ENCODE measurements around the gene SCO2. TPM values are rescaled to one million over a fixed set of nuclear protein-coding genes. Genes with fewer than 3 reads are reported as not detected.

Gene SCO2
- total and polyA plus RNA-seq, 2 donors: 0.79 to 3.3 TPM

DNA sequence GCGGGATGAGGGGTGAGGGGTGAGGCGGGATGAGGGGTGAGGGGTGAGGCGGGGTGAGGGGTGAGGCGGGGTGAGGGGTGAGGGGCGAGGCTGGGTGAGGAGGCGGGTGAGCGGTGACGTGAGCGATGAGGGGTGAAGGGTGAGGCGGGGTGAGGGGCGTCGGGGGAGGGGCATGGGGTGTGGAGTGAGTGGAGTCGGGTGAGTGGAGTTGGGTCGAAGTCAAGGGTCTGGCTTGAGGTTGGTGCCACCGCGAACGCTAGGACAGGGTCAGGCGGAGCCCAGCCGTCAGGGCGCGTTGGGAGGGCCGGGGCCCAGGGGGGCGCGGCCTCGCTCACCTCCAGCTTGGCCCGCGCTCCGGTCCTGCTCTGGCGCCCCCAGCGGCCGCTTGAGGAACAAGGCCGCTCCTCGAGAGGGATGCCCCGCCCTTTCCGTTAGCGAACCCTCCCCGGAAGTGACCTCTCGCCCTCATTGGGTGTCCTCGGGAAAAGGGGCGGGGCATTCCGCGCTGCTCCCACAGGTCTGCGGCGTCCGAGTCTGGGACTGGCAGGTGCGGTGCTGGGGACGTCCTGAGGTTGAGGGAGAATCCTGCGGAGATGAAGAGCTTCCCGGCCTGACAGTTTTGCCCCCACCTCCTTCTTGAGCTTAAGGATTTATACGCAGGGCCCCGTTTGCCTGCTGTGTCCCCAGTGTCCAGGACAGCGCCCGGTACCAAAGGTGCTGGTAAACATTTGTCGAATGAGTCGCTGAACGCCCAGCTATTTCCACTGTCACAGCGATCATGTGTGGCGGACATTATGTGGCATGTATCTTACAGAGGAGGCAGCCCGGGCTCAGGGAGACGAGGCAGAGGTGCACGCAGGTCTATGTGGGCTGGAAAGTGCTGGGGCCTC is 37.4 kb upstream of the SCO2 start, which contains the start of gene SYCE3:
TSS of gene SYCE3 (minus strand) at position 397 of the 890 bp plus-strand sequence. CDS start 6,514 bp downstream, outside the sequence.
- Histone ChIP-seq H3K27ac (ENCODE audit: low read depth) (no peak within 1 kb of the TSS), H3K4me1 (ENCODE audit: insufficient read depth) (no peaks in the 10 kb centered on the region), H3K36me3 (ENCODE audit: insufficient read depth) (no peaks in the 10 kb centered on the region), H3K4me3 (ENCODE audit: low read depth, low read length) (peak within 1 kb of the TSS; percentile 47)
- WGBS: 6% methylated on average over 60 of the region's 61 CpGs
- peak; percentile 84 for DNase-seq (ENCODE audit: extremely low spot score)

DNA sequence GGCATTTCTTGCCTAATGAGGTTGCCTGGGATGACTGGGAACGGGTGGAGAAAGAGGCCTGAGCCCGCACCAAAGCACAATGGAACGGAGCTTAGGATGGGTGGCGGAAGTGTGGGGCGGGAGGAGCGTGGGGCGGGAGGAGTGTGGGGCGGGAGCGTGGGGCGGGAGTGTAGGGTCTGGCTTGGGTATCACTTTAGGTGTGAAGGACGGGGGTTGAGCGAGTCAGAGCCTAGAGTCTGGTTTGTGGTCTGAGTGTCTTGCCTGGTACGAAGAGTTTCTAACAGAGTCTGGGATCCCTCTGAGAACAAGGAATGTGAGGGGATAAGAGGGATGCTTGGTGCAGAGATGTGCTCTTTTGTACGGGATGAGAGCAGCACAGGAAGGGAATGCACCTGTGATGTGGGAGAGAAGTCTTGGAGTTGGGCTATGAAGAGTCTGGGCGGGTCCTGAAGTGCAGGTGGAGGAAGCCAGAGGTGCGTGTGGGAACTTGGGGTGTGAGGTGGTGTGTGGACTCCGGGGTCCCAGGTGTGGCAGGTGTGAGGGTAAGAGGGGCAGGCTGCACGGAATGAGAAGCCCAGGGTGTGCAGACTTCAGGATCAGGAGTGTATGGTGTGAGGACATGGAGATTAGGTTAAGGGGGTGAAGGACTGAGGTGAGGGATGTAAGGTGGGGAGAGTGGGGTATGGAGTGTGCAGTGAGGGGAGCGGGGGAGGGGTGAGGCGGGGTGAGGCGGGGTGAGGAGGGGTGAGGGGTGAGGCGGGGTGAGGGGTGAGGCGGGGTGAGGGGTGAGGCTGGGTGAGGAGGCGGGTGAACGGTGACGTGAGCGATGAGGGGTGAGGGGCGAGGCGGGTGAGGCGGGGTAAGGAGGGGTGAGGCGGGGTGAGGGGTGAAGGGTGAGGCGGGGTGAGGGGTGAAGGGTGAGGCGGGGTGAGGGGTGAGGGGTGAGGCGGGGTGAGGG is 36.3 kb upstream of the SCO2 start:
- DNase-seq (ENCODE audit: extremely low spot score): no peak
- Histone ChIP-seq H3K27ac (ENCODE audit: low read depth) (no peak overlapping the region), H3K36me3 (ENCODE audit: insufficient read depth) (no peaks in the 10 kb centered on the region), H3K4me3 (ENCODE audit: low read depth, low read length) (no peak overlapping the region), H3K4me1 (ENCODE audit: insufficient read depth) (no peaks in the 10 kb centered on the region)
- 69% methylated on average over 24 of the region's 34 CpGs for WGBS

DNA sequence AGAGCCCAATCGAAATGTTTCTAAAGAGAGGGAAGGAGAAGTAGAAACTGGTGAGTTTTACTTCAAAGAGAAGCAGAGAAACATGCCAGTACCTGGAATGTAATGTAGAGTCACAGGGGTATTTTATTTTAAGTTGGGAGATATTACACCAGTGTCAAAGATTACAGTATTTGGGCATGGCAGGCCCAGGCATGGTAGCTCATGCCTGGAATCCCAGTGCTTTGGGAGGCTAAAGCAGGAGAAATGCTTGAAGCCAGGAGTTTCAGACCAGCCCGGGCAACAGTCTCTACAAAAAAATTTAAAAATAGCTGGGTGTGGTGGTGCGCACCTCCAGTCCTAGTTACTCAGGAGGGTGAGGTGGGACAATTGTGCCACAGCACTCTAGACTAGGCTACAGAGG is 34.6 kb upstream of the SCO2 start:
- Histone ChIP-seq H3K36me3 (ENCODE audit: insufficient read depth) (no peaks in the 10 kb centered on the region), H3K4me1 (ENCODE audit: insufficient read depth) (no peaks in the 10 kb centered on the region), H3K4me3 (ENCODE audit: low read depth, low read length) (no peak overlapping the region), H3K27ac (ENCODE audit: low read depth) (no peak overlapping the region)
- WGBS: 85% methylated on average over 3 of the region's 3 CpGs
- DNase-seq (ENCODE audit: extremely low spot score): no peak

DNA sequence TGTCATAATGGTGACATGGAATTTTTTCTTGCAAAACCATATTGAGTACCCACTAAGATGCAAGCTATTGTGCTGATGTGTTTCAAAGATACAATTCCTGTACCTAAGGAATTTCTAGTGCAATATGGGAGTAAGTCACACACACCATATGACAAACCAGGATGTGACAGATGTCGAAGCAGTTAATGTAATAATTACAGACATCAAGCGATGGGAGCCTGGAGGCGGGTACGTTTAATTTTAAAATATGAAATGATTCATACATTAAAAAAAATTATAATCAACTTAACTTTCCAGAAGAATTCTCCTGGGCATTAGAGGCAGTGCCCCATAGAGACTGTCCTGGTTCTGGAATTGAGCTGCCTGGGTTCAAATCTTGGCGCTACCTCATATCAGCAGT is 31.3 kb upstream of the SCO2 start:
- no peak for DNase-seq (ENCODE audit: extremely low spot score)
- 85% methylated on average over 5 of the region's 5 CpGs for WGBS
- Histone ChIP-seq H3K4me1 (ENCODE audit: insufficient read depth) (no peaks in the 10 kb centered on the region), H3K27ac (ENCODE audit: low read depth) (no peak overlapping the region), H3K4me3 (ENCODE audit: low read depth, low read length) (no peak overlapping the region), H3K36me3 (ENCODE audit: insufficient read depth) (no peaks in the 10 kb centered on the region)

DNA sequence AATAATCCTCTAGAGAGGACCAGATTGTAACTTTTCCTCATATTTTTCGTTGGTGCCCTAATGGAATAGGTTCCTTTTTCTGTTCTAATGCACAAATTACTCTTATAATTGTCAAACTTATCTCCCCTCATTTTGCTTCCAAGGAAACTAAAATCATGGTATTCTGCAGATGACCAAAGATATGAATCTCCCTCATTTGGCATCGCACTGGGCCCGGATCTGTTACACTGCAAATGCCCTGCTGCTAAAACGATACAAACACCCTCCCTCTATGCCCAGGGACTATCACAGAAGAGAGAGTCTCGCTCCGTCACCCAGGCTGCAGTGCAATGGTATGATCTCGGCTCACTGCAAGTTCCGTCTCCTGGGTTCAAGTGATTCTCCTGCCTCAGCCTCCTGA is 27.9 kb upstream of the SCO2 start:
- no peak overlapping the region for H3K27ac ChIP-seq (ENCODE audit: low read depth)
- DNase-seq (ENCODE audit: extremely low spot score): no peak
- WGBS: 85% methylated on average over 8 of the region's 8 CpGs
- H3K4me1 ChIP-seq (ENCODE audit: insufficient read depth): no peaks in the 10 kb centered on the region
- no peaks in the 10 kb centered on the region for H3K36me3 ChIP-seq (ENCODE audit: insufficient read depth)
- H3K4me3 ChIP-seq (ENCODE audit: low read depth, low read length): no peak overlapping the region

DNA sequence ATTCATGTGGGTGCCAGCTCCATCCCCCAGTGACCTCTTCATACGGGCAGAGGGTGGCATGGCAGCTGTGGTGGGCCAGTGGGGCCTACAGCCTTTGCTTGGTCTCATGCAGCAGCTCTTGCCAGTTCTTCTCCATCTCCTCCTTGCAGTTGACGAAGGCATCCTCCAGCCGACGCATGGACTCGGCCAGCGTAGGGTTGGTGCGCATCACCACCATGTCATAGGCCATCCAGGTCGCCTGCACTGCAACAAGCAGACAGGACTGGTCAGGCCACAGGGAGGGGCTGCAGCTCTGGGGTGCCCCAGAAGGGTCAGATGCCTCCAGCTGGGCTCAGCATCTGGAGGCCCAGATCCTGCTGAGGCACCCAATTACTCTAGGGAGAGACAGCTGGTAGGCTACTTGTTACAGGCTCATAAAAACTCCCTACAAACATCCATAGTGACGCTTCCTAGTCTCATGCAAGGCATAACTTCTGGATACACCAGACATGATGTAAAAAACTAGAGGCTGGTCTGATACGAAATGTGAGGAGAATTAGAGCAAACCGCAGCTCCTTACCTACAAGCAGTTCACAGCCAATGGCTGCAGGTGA is 25.9 kb upstream of the SCO2 start:
- no peaks in the 10 kb centered on the region for H3K36me3 ChIP-seq (ENCODE audit: insufficient read depth)
- 88% methylated on average over 11 of the region's 11 CpGs for WGBS
- DNase-seq (ENCODE audit: extremely low spot score): no peak

DNA sequence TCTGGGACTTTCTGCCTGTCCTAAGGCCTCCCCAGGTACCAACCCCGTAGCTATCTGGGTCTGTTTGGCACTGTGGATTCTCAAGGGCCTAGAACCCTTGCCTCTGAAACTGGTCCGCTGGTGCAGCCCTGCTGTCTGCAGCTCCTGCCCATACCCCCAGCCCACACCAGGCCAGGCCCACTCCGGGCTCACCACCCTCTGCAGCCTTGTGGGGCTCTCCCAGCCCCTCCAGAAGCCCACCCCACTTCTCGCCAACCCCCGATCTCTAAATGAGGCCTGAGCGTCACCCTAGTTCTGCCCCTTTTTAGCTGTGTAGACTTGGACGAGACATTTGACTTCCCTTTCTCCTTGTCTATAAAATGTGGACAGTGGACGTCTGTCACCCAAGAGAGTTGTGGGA is 25.0 kb upstream of the SCO2 start:
- Histone ChIP-seq H3K27ac (ENCODE audit: low read depth) (no peak overlapping the region), H3K4me3 (ENCODE audit: low read depth, low read length) (no peak overlapping the region), H3K36me3 (ENCODE audit: insufficient read depth) (no peaks in the 10 kb centered on the region), H3K4me1 (ENCODE audit: insufficient read depth) (no peaks in the 10 kb centered on the region)
- WGBS: 87% methylated on average over 8 of the region's 8 CpGs
- DNase-seq (ENCODE audit: extremely low spot score): no peak

More for the DNA sequence above, 25.9 kb upstream of the SCO2 start:
- Histone ChIP-seq H3K27ac (ENCODE audit: low read depth) (no peak overlapping the region), H3K4me1 (ENCODE audit: insufficient read depth) (no peaks in the 10 kb centered on the region), H3K4me3 (ENCODE audit: low read depth, low read length) (no peak overlapping the region)

DNA sequence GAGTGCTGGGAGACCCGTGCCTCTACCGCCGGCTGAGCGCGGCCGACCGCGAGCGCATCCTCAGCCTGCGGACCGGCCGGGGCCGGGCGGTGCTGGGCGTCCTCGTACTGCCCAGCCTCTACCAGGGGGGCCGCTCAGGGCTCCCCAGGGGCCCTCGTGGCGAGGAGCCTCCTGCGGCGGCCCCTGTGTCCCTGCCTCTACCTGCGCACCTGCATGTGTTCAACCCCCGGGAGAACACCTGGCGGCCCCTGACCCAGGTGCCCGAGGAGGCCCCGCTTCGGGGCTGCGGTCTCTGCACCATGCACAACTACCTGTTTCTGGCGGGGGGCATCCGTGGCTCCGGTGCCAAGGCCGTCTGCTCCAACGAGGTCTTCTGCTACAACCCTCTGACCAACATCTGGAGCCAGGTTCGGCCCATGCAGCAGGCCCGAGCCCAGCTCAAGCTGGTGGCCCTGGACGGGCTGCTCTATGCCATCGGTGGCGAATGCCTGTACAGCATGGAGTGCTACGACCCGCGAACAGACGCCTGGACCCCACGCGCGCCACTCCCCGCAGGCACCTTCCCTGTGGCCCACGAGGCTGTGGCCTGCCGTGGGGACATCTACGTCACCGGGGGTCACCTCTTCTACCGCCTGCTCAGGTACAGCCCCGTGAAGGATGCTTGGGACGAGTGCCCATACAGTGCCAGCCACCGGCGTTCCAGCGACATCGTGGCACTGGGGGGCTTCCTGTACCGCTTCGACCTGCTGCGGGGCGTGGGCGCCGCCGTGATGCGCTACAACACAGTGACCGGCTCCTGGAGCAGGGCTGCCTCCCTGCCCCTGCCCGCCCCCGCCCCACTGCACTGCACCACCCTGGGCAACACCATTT is 23.8 kb upstream of the SCO2 start:
- H3K4me3 ChIP-seq (ENCODE audit: low read depth, low read length): peak overlapping the region; percentile 12
- no peaks in the 10 kb centered on the region for H3K4me1 ChIP-seq (ENCODE audit: insufficient read depth)
- no peak for DNase-seq (ENCODE audit: extremely low spot score)
- no peak overlapping the region for H3K27ac ChIP-seq (ENCODE audit: low read depth)
- no peaks in the 10 kb centered on the region for H3K36me3 ChIP-seq (ENCODE audit: insufficient read depth)
- 65% methylated on average over 68 of the region's 68 CpGs for WGBS

DNA sequence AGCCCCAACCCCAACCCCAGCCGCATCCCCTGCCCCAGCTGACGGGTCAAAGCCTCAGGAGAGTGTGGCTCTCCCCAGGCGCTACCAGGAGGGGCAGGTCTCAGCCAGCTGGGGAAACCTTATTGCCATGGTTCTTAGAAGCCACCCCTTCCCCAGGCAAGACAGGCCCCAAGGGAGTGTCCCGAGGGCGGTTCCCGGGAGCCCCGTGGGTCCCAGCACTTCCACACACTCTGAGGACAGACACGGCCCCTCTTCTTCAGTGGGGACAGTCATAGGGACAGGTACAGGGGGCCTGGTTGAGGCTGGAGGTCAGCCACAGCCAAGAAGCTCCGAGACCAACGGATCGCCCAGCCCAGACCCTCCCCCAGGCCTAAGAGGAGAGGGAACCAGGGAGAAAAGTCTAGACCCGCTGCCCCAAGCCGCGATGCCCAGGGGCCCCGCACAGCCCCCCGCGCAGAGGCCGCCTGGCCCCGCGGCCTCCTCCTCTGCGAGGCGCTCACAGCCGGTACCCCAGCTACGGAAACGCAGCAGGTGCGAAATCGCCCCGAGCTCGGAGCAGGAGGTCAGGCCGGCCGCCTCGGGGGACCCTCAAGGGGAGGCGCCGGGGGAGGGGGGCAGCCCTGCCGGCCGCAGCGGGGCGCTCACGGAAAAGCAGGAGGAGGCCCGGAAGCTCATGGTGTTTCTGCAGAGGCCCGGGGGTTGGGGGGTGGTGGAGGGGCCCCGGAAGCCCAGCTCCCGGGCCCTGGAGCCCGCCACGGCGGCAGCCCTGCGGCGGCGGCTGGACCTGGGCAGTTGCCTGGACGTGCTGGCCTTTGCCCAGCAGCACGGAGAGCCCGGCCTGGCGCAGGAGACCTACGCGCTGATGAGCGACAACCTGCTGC is 22.9 kb upstream of the SCO2 start:
- 7% methylated on average over 56 of the region's 56 CpGs for WGBS
- H3K4me1 ChIP-seq (ENCODE audit: insufficient read depth): no peaks in the 10 kb centered on the region
- no peak overlapping the region for H3K27ac ChIP-seq (ENCODE audit: low read depth)
- no peaks in the 10 kb centered on the region for H3K36me3 ChIP-seq (ENCODE audit: insufficient read depth)
- no peak for DNase-seq (ENCODE audit: extremely low spot score)
- H3K4me3 ChIP-seq (ENCODE audit: low read depth, low read length): peak overlapping the region; percentile 12

DNA sequence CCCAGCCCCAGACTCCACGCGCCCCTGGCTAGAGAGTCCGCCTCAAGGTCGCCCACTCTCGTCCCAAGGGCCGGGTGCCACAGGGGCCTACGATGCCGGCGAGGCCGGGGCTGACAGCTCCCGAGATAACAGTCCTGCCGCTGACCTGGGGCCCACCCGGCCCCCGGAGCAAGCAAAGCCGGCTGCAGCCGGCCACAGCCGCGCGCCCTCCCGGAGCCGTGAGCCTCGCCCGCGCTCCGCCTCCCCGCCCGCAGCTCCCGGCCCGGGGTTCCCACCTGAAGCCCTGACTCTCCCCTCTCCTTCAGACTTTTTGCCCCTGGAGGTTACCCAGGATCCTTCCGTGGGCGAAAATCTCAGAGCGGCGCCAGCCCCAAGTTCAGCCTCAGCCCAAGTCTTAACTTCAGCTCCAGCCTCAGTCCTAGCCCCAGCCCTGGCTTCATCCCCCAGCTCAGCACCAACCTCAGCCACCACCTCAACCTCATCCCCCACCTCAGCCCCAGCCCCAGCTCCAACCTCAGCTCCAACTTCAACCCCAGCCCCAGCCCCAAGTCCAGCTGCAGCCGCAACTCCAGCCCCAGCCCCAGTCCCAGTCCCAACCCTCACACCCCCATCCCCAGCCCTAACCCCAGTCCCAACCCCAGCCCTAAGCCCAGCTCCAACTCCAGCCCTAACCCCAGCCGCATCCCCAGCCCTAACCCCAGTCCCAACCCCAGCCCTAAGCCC is 22.0 kb upstream of the SCO2 start:
- H3K27ac ChIP-seq (ENCODE audit: low read depth): no peak overlapping the region
- no peaks in the 10 kb centered on the region for H3K36me3 ChIP-seq (ENCODE audit: insufficient read depth)
- DNase-seq (ENCODE audit: extremely low spot score): no peak
- WGBS: 19% methylated on average over 35 of the region's 35 CpGs
- H3K4me1 ChIP-seq (ENCODE audit: insufficient read depth): no peaks in the 10 kb centered on the region
- H3K4me3 ChIP-seq (ENCODE audit: low read depth, low read length): no peak overlapping the region

DNA sequence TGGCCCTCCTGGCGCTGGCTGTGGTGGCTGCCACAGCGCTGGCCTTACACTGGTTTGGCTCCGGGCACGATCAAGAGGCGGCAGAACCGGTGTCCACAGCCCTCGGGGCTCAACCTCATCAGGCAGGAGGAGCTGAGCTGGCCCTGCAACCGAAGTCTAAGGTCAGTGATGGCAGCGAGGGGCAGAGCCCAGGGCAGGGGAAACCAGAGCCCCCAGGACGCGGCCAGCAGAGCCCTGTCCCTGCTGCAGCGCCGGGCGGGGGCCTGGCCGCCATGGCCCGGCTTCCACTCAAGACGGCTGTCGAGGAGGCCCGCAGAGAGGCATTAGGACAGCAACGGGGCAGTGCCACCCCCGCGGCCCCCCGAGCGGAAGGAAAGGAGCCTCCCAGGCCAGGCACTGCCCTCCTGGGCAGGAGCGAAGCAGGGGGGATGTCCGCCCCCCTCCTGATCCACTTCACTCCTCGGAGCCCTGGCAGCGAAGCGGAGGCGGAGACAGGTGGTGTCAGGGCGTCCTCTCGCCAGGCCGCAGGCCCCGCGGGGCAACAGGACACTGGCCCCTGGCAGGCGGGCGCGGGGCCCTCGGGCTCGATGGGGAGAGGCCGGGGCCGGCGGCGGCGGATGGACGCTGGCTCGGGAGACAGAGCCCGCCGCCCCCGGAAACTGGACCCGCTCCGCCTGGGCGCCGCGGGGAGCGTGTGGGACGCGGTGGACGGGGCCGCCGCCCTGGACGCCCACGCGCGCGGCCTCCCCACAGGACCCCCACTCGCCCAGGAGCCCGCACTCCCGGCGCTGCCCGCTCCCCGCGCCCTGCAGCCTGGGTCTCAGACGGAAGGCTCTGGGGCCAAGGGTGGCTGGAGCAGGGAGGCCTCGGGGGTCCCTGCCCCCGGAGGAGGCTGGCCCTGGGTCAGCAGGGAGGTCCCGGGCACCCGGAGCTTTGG is 21.2 kb upstream of the SCO2 start:
- WGBS: 68% methylated on average over 78 of the region's 78 CpGs
- Histone ChIP-seq H3K4me3 (ENCODE audit: low read depth, low read length) (no peak overlapping the region), H3K36me3 (ENCODE audit: insufficient read depth) (no peaks in the 10 kb centered on the region), H3K4me1 (ENCODE audit: insufficient read depth) (no peaks in the 10 kb centered on the region), H3K27ac (ENCODE audit: low read depth) (no peak overlapping the region)
- no peak for DNase-seq (ENCODE audit: extremely low spot score)
